Stimulated activated CD4-positive, alpha-beta T cell treated with anti-CD3 and anti-CD28 coated beads, TNF-alpha, amount 100 ng/mL, for 1 hour (primary cell): Measurements from ENCODE around the gene AHI1.
A peak's percentile ranks its signal among the peaks of the same experiment; 100 is the strongest.
"Not testable (repeated sequence)": the region's sequence is repeated elsewhere in the genome, so short reads cannot be mapped to it uniquely, and the experiment has no call there.

ENCODE experiments used
- DNase-seq, 3 donors: peaks; one replicate each; pipeline ENCODE4 v3.0.0-alpha.2; 2020; ENCODE audit warnings: low read depth in 3 of 3, low spot score in 1 of 3

AHI1 gene

DNA sequence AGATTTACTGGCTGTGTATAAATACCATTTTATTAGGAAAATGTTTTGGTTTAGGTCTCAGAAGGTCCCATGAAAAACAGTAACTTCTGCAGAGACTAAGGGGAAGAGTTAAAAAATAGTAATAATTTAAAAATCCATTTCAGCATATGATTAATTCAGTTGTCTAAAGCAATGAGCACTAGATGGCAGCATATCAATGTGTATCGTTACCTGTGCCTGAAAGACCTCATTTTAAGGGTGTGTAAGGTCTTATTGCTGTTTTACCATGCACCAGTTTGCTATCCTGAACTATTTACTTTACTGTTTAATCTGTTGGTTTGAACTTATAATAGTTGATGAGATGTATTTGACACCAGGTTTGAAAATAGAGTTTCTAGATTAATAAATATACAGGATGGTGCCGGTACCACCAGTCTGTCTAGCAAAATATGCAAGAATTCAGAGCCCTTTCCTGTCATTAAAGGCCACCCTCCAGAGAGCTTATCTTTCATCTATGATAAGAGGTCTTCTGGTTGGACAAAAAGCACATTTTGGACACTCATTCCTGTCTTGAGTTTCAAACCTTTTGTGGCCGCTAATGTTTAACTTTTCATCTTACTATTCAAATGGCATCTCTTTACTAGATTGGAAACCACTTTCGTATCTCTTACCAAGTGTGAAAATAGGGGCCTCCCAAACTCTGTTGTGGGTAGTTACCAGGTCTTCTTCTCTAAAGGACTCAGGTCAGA, 8.9 kb upstream of the AHI1 start:
- DNase-seq = no peak

DNA sequence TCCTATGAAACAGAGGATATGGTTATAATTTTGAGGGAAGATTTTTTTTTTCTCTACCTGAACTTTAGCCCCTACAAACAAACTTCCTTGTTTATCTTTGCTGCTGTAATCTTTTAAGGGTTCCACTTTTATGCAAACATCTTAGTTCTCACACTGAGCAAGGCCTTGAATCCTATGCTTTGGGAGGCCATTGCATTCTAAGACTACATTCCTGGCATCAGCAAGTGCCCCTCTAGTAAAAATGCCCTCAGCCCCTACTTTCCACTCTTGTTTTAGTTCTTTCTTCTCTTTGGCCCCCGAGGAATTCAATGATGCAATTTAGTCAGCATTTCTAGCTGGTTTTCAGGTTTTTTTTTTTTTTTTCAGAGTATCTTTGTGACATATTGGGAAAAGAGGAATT, 8.1 kb upstream of the AHI1 start:
- no peak for DNase-seq

DNA sequence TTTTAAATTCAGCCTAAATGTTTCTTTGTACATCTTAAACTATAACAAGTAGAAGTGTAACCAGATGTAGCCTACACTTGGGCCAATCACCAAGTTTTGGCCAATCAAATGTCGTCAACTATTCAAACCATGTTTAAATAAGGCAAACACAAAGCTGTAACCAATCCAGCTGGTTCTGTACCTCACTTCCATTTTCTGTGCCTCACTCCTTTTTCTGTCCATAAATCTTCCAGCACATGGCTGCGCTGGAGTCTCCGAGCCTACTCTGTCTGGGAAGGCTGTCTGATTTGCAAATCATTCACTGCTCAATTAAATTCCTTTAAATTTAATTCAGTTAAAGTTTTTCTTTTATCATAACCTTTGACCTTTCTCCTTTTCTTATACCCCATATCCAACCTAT, 7.7 kb upstream of the AHI1 start:
- DNase-seq = no peak

DNA sequence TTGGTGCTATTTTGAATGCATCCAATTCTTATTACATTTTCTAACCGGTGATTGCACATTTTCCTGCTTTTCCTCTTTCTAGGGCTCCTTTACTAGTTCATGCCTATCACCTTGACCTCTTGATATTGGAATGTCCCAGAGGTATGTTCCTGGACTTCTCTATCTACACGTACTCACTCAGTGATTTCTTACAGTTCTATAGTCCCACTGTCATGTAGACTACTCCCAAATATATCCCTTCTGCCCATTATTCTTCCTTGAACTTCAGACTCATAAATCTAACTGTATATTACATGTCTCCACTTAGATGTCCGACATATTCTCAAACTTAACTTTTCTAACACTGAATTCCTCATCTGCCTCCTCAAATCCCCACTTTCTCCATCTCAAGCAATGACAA, 7.2 kb upstream of the AHI1 start:
- DNase-seq = no peak

DNA sequence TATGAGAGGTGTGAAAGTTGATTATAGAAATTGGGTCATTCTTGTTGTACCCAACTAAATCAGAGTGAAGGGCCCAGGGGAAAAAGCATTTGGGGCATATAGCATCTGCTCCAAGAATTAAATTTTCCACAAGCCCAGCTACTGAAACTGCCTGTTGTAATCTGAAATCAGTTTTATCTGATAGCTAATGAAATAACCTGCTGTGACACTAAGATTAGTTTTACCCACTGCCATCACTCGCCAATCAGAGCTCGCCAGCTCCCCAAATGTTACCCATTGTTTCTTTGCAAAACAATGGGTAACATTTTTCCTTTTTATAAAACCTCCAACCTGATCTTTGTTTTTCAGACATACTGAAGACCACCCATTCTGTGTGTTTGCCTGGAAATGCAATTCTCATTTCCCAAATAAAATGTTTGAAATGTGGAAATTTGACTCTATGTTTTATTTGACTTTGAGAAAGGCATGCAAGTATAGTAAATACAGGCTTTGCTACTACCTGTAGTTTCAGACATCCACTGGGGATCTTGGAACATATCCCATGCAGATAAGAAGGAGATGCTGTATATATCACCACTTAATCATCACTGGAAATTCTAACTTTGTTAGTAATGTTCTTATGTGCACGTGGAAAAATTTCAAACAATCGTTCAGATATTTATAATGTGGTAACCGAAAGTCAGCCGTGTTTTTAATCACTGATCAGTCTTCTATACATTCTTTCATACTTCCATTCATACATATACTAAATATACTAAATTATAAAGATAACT, 6.3 kb upstream of the AHI1 start:
- no peak for DNase-seq

DNA sequence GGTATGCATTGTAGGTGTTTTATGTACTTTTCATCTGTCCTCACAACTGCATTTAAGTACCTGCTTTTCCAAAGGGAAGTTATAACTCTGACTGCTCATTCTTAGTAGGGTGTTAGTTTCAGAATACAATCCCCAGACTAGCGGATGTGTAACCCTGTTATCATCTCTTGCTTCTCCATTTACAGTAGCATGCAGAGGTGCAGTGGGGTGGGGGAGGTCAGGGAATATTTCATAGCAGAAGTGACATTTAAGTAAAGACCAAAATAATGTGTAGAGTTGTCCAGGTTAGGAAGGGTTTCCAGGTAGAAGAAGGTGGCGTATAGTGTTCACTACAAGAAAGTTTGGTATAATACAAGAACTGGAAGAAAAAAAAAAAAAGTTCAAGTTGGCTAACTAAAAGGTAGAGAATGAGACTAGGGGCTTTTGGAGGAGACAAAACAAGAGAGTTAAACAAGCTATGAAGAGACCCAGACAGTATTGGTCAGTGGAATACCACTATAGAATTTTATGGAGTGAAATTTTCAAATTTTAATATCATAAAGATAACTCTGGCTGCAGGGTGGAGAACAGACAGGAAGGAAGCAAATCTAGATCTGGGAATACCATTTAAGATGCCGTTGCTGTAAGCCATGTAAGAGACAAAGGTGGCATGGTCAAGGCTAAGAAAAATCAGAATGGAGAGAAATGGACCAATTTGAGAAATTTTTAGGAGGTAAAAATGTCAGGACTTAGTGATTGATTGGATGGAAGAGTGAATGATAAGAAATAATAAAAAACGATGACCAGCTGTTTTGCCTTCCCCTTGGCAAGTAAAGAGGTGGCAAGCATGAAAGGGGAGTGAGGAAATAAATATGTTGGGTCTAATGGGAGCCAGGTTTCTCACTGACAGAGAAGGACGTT, 2.2 kb upstream of the AHI1 start:
- no peak for DNase-seq

DNA sequence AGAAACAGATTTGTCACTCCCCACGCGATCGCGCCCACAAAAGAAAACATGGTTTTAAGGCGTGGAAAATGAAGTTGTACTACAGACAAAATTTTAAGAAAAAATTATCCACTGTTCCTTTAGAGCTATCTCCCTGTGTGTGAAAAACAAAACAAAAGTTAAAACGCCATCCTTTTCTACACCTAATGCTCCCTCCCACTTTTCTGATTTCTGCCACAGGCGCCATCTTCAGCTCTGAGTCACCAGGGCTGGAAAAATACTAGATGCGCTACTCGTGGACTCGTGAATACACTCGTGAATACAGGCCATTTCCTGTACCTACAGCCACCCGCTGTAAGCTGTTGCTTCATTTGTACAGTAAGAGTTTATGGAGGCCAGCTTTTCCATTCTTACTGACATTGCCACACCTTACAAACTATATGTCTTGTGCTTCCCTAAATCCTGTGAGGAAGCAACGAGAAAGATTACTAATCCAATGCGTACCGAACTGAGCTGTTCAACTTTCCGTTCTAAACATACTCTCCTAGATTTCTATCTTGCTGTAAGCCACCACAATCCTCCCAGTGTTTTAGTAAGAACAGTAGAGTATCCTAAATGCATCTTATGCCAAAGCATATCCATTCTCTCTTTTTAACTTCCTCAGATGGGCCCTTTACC, 773 bp upstream of the AHI1 start:
- peak; percentile 9 to 30 (median 21) for DNase-seq

DNA sequence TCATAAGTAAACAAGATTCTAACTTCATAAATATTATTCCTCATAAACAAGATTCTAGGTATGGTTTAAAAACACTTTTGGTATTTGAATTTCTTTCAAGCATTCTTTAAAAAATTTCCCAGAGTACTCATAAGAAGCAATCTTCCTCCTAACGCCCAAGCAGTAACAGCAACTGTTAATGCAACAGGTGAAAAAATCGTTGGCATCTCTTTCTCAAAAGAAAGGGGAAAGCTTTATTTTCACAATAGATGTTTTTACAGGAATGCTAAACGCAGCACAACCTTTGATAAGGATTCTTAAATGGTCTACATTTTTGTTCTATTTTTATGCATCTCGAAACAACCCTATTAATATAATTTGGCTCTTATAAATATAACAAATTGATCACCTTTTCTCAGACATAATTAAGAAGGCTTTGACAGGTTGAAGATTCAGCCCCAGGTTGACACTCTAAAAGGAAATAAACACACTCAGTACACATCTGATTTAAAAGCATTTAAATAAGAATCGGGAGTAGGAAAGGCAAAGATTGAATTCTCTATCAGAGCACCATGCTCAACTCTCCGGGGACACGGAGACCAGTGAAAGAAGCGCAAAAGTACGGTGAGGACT, 634 bp downstream of the AHI1 start:
- no peak for DNase-seq

DNA sequence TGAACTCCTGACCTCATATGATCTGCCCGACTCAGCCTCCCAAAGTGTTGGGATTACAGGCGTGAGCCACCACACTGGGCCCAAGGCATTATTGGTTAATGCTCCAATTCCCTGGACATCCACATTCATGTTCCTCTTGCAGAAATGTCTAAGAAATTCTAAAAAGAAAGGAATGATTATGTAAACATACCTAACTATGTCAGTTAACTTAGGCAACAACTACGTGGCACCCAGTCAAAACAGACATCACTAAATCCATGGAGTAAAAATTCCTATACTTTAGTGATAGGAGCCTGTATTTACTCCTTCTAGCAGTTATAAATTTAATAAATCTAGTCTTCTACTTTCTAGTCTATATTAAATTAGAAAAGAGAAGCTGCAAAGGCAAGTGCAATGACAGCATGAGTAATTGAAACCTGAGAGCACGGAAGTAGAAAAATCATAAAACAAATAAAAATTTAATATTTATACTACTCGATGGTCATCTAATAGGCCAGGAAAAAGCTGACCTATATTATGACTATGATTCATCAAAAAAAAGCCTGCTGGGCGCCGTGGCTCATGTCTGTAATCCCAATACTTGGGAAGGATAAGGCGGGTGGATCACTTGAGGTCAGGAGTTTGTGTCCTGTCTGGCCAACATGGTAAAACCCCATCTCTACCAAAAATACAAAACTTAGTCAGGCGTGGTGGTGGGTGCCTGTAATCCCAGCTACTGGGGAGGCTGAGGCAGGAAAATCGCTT, 4.2 kb downstream of the AHI1 start:
- DNase-seq = no peak

DNA sequence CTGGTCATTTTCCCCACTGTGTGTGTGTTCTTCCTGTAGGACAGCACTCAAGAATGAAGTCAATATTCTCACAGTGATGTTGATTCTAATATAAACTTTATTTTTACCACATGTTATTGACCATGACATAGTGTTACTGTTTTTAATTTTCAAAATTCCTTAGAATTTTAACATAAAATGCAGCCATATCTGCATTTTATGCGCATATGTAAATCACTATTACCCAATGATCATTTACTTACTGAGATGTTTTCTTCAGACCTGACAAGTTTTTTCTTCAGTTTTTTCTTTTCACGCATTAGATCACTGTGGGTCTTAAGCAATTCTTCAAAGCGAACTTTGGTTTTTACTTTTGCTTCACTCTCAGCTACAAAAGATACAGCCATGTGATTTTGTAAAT, 7.2 kb downstream of the AHI1 start:
- no peak for DNase-seq

DNA sequence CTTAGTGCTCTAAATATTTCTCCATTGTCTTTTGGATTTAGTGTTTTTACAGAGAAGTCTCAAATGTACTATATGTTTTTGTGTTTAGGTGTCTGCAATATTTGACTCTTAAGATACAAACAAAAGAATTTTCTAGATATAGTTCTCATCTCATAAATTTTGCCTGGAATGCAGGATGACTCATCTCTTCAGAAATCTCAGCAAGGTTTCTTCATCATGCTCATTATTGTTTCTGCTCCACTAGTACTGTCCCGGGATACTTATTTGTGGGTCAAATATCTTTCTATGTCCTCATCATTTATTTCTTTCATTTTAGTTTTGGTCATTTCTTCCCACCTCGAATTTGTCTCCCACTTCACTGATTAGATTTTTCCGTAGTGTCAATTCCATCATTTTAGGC, 9.5 kb downstream of the AHI1 start:
- no peak for DNase-seq

DNA sequence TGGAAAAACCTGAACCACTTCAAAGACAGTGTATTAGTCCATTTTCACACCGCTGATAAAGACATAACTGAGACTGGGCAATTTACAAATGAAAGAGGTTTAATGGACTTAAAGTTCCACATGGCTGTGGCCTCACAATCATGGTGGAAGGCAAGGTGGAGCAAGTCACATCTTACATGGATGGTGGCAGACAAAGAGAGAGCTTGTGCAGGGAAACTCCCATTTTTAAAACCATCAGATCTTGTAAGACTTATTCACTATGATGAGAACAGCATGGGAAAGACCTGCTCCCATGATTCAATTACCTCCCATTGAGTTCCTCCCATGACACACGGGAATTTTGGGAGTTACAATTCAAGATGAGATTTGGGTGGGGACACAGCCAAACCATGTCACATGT, 13.6 kb downstream of the AHI1 start:
- DNase-seq = not testable (repeated sequence)

DNA sequence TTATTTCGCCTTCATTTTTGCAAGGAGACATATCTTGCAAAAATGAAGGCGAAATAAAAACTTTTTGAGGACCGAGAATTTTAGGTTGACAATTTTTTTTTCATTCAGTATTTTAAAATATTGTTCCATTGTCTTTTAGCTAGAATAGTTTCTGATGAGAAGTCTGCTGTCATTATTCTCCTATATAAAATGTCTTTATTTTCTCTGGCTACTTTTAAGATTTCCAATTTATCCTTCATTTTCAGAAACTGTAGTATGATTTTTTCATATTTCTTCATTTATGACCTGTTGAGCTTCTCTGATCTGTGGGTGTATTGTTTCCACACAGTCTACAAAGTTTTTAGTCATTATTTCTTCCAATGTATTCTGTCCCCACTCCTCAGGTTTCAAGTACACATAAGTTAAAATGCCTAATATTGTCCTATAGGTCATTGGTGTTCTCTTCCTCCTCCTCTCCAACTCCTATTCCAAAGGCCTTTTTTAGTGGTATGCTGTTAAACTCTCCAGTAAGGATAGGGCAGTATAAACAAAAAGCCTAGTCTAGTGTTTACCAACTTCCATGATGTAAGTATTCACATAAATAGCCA, 15.7 kb downstream of the AHI1 start:
- no peak for DNase-seq

DNA sequence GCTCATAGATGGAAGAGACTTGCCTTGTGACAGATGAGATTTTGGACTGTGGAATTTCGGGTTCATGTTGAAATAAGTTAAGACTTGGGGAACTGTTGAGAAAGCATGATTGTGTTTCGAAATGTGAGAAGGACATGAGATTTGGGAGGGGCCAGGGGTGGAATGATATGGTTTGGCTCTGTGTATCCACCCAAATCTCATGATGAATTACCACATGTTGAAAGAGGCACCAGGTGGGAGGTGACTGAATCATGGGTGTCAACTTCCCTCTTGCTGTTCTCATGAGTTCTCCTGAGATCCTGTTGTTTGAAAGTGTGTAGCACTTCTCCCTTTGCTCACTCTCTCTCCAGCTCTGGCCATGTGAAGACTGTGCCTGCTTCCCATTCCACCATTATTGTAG, 17.9 kb downstream of the AHI1 start:
- DNase-seq = no peak

DNA sequence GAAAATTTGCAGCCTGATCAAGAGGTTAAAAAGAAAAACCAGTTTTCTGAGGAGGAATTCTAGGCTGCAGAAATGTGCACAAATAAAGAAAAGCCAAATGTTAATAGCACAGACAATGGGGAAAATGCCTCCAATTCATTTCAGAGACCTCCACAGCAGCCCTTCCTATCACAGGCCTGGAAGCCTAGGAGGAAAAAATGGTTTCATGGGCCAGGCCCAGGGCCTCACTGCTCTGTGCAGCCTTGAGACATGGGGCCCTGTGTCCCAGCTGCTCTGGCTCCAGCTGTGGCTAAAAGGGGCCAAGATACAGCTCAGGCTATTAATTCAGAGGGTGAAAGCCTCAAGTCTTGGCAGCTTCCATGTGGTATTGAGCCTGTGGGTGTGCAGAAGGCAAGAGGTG, 18.9 kb downstream of the AHI1 start:
- DNase-seq = no peak

DNA sequence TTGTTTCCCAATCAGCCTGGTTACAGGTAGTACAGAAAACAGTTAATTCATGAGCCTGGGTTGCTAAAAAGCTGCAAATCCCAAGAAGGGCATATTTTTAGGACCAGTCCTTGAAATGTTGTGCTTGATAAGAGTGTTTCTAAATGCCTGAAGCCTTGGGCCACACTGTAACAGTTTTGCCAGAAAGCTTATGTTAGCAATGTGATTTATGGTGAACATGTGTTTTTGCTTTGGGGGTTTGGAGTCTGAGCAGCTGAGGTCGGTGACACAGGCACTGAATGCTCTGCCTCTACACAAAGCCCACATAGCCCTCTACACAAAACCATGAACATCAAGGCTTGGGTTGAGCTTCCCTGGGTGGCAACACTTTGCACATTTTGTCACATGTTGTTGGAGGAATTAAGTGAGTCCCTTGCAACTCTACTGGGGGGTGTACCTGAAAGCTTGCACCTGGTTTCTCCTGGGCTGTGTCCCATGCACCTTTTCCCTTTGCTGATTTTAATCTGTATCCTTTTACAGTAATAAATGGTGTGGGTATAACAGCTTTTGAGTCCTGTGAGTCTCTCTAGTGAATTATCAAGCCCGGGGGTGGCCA, 22.2 kb downstream of the AHI1 start:
- no peak for DNase-seq

DNA sequence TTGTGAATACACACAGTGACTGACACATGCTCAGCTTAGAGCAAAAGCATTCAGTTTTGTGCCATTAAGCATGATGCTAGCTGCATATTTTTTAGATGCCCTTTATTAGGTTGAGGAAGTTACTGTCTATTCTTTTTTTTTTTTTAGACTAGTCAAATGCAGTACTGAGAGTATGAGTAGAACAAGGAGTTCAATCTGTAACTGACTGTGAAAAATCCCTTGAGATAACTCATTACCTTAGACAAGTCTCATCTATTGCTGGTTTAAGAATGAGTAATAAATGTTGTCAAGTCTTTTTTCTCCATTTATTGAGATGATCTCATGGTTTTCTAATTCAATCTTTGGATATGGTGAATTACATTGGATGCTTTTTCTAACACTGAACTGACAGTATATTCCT, 23.2 kb downstream of the AHI1 start:
- no peak for DNase-seq

DNA sequence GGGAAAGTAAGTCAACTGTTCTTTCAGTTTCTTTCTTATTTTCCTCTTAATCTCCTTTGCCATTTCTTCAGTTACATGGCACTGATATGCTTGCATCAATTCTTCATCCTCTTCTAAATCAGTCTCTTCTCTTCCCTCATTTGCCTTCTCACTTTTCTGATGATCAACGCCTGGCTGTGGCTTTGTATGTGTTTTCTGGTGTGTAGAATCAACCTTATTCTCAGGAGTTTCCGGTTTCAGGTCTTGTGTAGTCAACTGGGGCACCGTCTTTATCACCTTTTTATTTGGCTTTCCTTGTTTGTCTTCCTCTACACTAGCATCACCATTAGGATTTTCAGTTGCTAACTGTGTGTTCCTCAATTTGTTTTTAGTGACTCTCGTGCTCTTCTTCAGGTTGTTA, 31.6 kb downstream of the AHI1 start:
- DNase-seq = no peak

DNA sequence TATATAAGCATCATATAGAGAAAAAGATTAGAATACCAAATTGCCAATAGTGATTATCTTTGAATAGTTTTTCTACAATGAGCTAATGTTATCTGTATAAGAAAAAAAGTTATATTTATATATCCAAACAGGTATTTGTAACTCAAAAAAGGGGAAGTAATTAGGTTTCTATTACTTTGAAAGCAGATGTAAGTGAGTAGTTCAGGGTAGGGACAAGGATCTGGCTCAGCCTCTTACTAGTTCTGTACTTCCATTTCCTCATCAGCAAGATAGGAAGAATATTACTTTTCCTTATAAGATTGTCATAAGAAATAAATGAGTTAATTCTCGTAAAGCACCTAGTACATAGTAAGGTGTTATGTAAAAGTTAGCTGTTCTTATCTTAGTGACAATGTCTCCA, 32.2 kb downstream of the AHI1 start:
- no peak for DNase-seq
